Transverse colon (tissue), 4 donors: ENCODE data around the gene FKBP9.
"Not testable (repeated sequence)": the region's sequence is repeated elsewhere in the genome, so short reads cannot be mapped to it uniquely, and the experiment has no call there.

Experiments
- POLR2A ChIP-seq: fragments of 450-650 bp; IDR thresholded peaks from one replicate; pipeline ENCODE4 v1.6.1; 2016; ENCODE audit warnings: antibody characterized with exemption, mild to moderate bottlenecking, moderate library complexity
- POLR2AphosphoS5 ChIP-seq, 3 donors: sonication (generic); formaldehyde crosslinking; IDR thresholded peaks; one replicate each; pipeline ENCODE4 v1.6.1; 2016; ENCODE audit warnings: antibody characterized with exemption in 3 of 3
- TF ChIP-seq, protein P1 (sequence below), 5 experiments: fragments of 200-600 bp in 3 of 5; fragments of 450-650 bp in 2 of 5; sonication (generic) in 3 of 5; IDR thresholded peaks; 1 replicate in 2 of 5; 2 replicates in 3 of 5; pipeline ENCODE4 v1.5.1; 2016 to 2017; ENCODE audit warnings: antibody characterized with exemption in 5 of 5, inconsistent platforms in 3 of 5, mild to moderate bottlenecking in 2 of 5, moderate library complexity in 1 of 5

DNA sequence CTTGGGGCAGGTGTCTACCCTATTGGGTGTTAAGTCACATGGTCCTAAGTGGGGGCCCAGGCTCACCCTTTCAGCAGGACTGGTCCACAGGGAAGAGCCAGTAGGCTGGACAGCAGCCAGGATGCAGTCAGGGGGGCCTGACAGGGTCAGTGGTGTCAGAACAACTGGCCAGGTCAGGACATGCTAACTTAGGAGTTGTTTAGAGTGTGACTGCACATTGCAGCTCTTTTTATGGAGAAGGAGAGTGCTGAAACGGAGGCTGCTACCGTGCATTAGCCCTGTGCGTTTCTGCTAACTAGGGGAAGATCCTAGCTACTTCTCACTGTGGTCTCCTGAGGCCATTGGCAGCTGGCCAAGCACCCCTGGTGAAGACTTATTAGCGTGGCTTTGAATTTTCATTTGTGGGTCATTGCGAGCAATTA lies 6.7 kb downstream of the FKBP9 start:
- TF ChIP-seq POLR2AphosphoS5 (IDR thresholded peaks at IDR 0.05); POLR2A: not testable (repeated sequence)
- TF ChIP-seq, protein P1, sequence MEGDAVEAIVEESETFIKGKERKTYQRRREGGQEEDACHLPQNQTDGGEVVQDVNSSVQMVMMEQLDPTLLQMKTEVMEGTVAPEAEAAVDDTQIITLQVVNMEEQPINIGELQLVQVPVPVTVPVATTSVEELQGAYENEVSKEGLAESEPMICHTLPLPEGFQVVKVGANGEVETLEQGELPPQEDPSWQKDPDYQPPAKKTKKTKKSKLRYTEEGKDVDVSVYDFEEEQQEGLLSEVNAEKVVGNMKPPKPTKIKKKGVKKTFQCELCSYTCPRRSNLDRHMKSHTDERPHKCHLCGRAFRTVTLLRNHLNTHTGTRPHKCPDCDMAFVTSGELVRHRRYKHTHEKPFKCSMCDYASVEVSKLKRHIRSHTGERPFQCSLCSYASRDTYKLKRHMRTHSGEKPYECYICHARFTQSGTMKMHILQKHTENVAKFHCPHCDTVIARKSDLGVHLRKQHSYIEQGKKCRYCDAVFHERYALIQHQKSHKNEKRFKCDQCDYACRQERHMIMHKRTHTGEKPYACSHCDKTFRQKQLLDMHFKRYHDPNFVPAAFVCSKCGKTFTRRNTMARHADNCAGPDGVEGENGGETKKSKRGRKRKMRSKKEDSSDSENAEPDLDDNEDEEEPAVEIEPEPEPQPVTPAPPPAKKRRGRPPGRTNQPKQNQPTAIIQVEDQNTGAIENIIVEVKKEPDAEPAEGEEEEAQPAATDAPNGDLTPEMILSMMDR (IDR thresholded peaks at IDR 0.05): not testable (repeated sequence)
